Nephron (organoid): ENCODE results near the gene ZBTB8OS.

Experiments used
- H3K27ac Mint-ChIP-seq, 3 experiments: 2 replicates each; pipeline ENCODE4 v1.8.0; 2020; ENCODE audit warnings: mixed read lengths in 3 of 3, mild to moderate bottlenecking in 2 of 3, moderate library complexity in 1 of 3
- H3K27me3 Mint-ChIP-seq: 2 replicates; pipeline ENCODE4 v1.8.0; 2021; ENCODE audit warnings: low read depth, mild to moderate bottlenecking, moderate library complexity, mixed read lengths
- H3K36me3 Mint-ChIP-seq: 2 replicates; pipeline ENCODE4 v1.8.0; 2020; ENCODE audit warnings: low read depth, mixed read lengths
- H3K4me1 Mint-ChIP-seq: 2 replicates; pipeline ENCODE4 v1.8.0; 2020; ENCODE audit warnings: mixed read lengths
- H3K4me3 Mint-ChIP-seq, 3 experiments: 2 replicates each; pipeline ENCODE4 v1.8.0; 2020; ENCODE audit warnings: mild to moderate bottlenecking in 3 of 3, mixed read lengths in 3 of 3, moderate library complexity in 2 of 3
- H3K9me3 Mint-ChIP-seq: 2 replicates; pipeline ENCODE4 v1.8.0; 2020; ENCODE audit warnings: mixed read lengths
- CTCF ChIP-seq, 3 experiments: fragments of 200-600 bp; sonication (generic); IDR thresholded peaks; one replicate each; pipeline ENCODE4 v1.5.0; 2021; ENCODE audit warnings: antibody characterized with exemption in 3 of 3; ENCODE audit not compliant: unreplicated experiment in 3 of 3

The ZBTB8OS gene

GRCh38 chr1:32613472-32613871, 36.9 kb downstream of the ZBTB8OS start:
- peaks cover 10% of the 10 kb centered on the region for H3K36me3 Mint-ChIP-seq
- peak overlapping the region in 1 of 3 experiments; percentile 23 for H3K4me3 Mint-ChIP-seq
- H3K9me3 Mint-ChIP-seq: no peaks in the 10 kb centered on the region
- no peaks in the 10 kb centered on the region for H3K4me1 Mint-ChIP-seq
- no peaks in the 10 kb centered on the region for H3K27me3 Mint-ChIP-seq
- H3K27ac Mint-ChIP-seq: no peak overlapping the region
- TF ChIP-seq CTCF (IDR thresholded peaks at IDR 0.05; ENCODE audit: unreplicated experiment in 3 of 3): no peak

GRCh38 chr1:32612189-32612881, 38.0 kb downstream of the ZBTB8OS start:
- Mint-ChIP-seq H3K4me1 (no peaks in the 10 kb centered on the region), H3K27ac (no peak overlapping the region), H3K36me3 (peaks cover 5% of the 10 kb centered on the region), H3K9me3 (no peaks in the 10 kb centered on the region), H3K27me3 (no peaks in the 10 kb centered on the region), H3K4me3 (peak overlapping the region; percentile 58 to 70 (median 68))
- TF ChIP-seq CTCF (IDR thresholded peaks at IDR 0.05; ENCODE audit: unreplicated experiment in 3 of 3): peak in 1 of 3 experiments; percentile 21

- no peaks in the 10 kb centered on the region for H3K4me1 Mint-ChIP-seq
- H3K4me3 Mint-ChIP-seq: peak overlapping the region; percentile 58 to 70 (median 68)
- H3K27me3 Mint-ChIP-seq: no peaks in the 10 kb centered on the region
- TF ChIP-seq CTCF (IDR thresholded peaks at IDR 0.05; ENCODE audit: unreplicated experiment in 3 of 3): no peak
- peaks cover 5% of the 10 kb centered on the region for H3K36me3 Mint-ChIP-seq
- H3K9me3 Mint-ChIP-seq: no peaks in the 10 kb centered on the region
- no peak overlapping the region for H3K27ac Mint-ChIP-seq
These were observed 38.5 kb downstream of the ZBTB8OS start for GRCh38 chr1:32611859-32612188.

GRCh38 chr1:32609180-32609579, 41.2 kb downstream of the ZBTB8OS start:
- no peaks in the 10 kb centered on the region for H3K27me3 Mint-ChIP-seq
- no peaks in the 10 kb centered on the region for H3K9me3 Mint-ChIP-seq
- H3K4me1 Mint-ChIP-seq: no peaks in the 10 kb centered on the region
- H3K36me3 Mint-ChIP-seq: no peaks in the 10 kb centered on the region
- no peak overlapping the region for H3K27ac Mint-ChIP-seq
- no peak for TF ChIP-seq CTCF (IDR thresholded peaks at IDR 0.05; ENCODE audit: unreplicated experiment in 3 of 3)
- H3K4me3 Mint-ChIP-seq: no peak overlapping the region

GRCh38 chr1:32606565-32607371, 43.6 kb downstream of the ZBTB8OS start:
- Mint-ChIP-seq H3K4me3 (no peak overlapping the region), H3K9me3 (no peaks in the 10 kb centered on the region), H3K36me3 (peaks cover 7% of the 10 kb centered on the region), H3K27ac (no peak overlapping the region), H3K4me1 (no peaks in the 10 kb centered on the region), H3K27me3 (no peaks in the 10 kb centered on the region)
- TF ChIP-seq CTCF (IDR thresholded peaks at IDR 0.05; ENCODE audit: unreplicated experiment in 3 of 3): no peak
